Activated B cell treated with CpG ODN at 0.5 μM for 24 hours (primary cell): Measurements from ENCODE around the gene APOA1. TPM values are rescaled to one million over a fixed set of nuclear protein-coding genes. Genes with fewer than 3 reads are reported as not detected.

Experiments
- ATAC-seq: fragments of 200-7000 bp; cut with Tn5 transposase; one replicate; pipeline ENCODE4 v1.10.0; 2021; ENCODE audit warnings: low read depth, mild to moderate bottlenecking, moderate library complexity
- CTCF ChIA-PET: fragments of 350-600 bp; sonication (Branson Sonifier 250); formaldehyde crosslinking; loops from one replicate; lab custom pipeline; 2021; ENCODE audit warnings: antibody characterized with exemption; lab: Charles Lee
- POLR2A ChIA-PET: fragments of 350-600 bp; sonication (Branson Sonifier 250); formaldehyde crosslinking; loops from one replicate; lab custom pipeline; 2021; ENCODE audit warnings: antibody characterized with exemption; lab: Charles Lee
- DNase-seq: peaks from one replicate; pipeline ENCODE4 v3.0.0; 2022
- H3K27ac Mint-ChIP-seq: one replicate; pipeline ENCODE4 v1.8.0; 2020; ENCODE audit warnings: mixed read lengths
- H3K27me3 Mint-ChIP-seq: one replicate; pipeline ENCODE4 v1.8.0; 2021; ENCODE audit warnings: mixed read lengths
- H3K36me3 Mint-ChIP-seq: one replicate; pipeline ENCODE4 v1.8.0; 2021; ENCODE audit warnings: low read depth, mixed read lengths
- H3K4me1 Mint-ChIP-seq: one replicate; pipeline ENCODE4 v1.8.0; 2021; ENCODE audit warnings: mixed read lengths
- H3K4me3 Mint-ChIP-seq: one replicate; pipeline ENCODE4 v1.8.0; 2020; ENCODE audit warnings: mild to moderate bottlenecking, mixed read lengths
- H3K9me3 Mint-ChIP-seq: one replicate; pipeline ENCODE4 v1.8.0; 2020; ENCODE audit warnings: mixed read lengths
- CTCF ChIP-seq: fragments of 200-600 bp; IDR thresholded peaks from one replicate; pipeline ENCODE4 v1.8.0; 2022; ENCODE audit warnings: antibody characterized with exemption, mild to moderate bottlenecking
- intact Hi-C: fragments of 100-400 bp; cut with micrococcal nuclease; formaldehyde crosslinking; loops from one replicate; pipeline ENCODE4 v1.15.1; 2024
- total RNA-seq: library from RNA; stranded (reverse); gene quantifications from 2 replicates; pipeline ENCODE4 v1.2.3, GENCODE V29; 2022

The APOA1 gene
- total RNA-seq, 1 donor from 2014 or later: 0.31 TPM

DNA sequence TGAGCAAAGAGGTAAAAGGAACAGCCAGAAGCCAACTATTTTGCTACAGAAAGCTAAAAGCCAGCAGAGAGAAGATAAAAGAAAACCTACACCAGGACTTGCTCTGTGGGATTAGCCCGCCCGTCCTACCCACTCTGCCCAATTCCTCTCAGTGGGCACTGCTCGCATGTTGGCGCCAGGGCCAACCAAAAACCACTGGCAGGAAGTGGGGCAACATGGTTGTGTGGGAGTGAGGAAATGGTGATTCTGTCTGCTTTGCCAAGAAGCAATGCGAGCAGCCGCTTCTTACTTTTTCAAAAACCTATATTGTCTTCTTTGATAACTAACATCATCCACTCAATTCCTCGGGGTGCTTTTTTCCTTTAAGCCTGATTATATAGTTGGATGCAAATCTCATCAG is 14.2 kb upstream of the APOA1 start:
- no peak for TF ChIP-seq CTCF
- no peak for DNase-seq
- intact Hi-C loops: loop anchor here (2.0 to 5.0 kb wide), 3 partner anchors 15 to 79 kb away; partner anchors contain the start of genes APOA1, BUD13 and ZPR1

GRCh38 chr11:116849486-116849885 is 12.1 kb upstream of the APOA1 start:
- no peak overlapping the region for H3K27ac Mint-ChIP-seq
- ATAC-seq (no peak), DNase-seq (no peak)
- H3K4me3 Mint-ChIP-seq: no peak overlapping the region
- intact Hi-C loops: no loop called here
- peaks cover 44% of the 10 kb centered on the region for H3K4me1 Mint-ChIP-seq
- TF ChIP-seq CTCF: no peak
- no peaks in the 10 kb centered on the region for H3K9me3 Mint-ChIP-seq
- CTCF ChIA-PET: interaction anchor here (0.6 kb wide), 1 partner anchor 14 kb away, joined by 3 read pairs; no protein-coding TSS in a partner anchor
- POLR2A ChIA-PET: no interaction called here
- peaks cover 65% of the 10 kb centered on the region for H3K36me3 Mint-ChIP-seq
- H3K27me3 Mint-ChIP-seq: no peaks in the 10 kb centered on the region

More for the DNA sequence above, 14.2 kb upstream of the APOA1 start:
- H3K4me3 Mint-ChIP-seq: peak overlapping the region; percentile 13
- H3K27me3 Mint-ChIP-seq: no peaks in the 10 kb centered on the region
- peaks cover 55% of the 10 kb centered on the region for H3K4me1 Mint-ChIP-seq
- no peak for ATAC-seq
- ChIA-PET POLR2A (no interaction called here), CTCF (interaction anchor here (3.1 kb wide), 1 partner anchor 16 kb away, joined by 15 read pairs; no protein-coding TSS in a partner anchor)
- no peaks in the 10 kb centered on the region for H3K9me3 Mint-ChIP-seq
- peaks cover 62% of the 10 kb centered on the region for H3K36me3 Mint-ChIP-seq
- no peak overlapping the region for H3K27ac Mint-ChIP-seq

GRCh38 chr11:116849060-116849459 is 11.6 kb upstream of the APOA1 start:
- intact Hi-C loops: no loop called here
- TF ChIP-seq CTCF: no peak
- ATAC-seq: no peak
- Mint-ChIP-seq H3K27me3 (no peaks in the 10 kb centered on the region), H3K4me3 (no peak overlapping the region), H3K27ac (no peak overlapping the region), H3K4me1 (peaks cover 40% of the 10 kb centered on the region), H3K36me3 (peaks cover 63% of the 10 kb centered on the region), H3K9me3 (no peaks in the 10 kb centered on the region)
- POLR2A ChIA-PET: no interaction called here
- no peak for DNase-seq
- CTCF ChIA-PET: interaction anchor here (0.6 to 1.5 kb wide), 2 partner anchors 13 kb away, joined by 3 to 5 read pairs; no protein-coding TSS in a partner anchor

DNA sequence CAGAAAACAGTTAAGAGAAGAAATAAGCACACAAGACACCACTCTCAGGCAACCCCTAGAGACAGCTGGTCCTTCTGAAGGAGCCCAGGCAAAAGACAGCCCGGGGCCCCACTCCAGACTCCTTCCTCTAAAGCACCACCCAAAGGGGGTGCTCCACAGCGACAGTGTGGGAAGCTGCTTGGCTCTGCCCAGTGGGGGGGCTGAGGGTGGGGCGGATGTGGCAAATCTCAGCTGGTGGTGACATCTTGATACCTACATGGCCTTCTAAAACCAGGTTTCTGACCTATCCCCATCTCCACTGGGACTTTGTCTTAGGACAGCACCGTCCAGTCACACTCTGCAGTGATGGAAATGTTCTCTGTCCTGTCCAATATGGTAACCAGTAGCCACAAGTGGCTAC is 10.2 kb upstream of the APOA1 start:
- Mint-ChIP-seq H3K4me1 (peaks cover 25% of the 10 kb centered on the region), H3K36me3 (peaks cover 70% of the 10 kb centered on the region), H3K27ac (no peak overlapping the region), H3K9me3 (no peaks in the 10 kb centered on the region), H3K27me3 (no peaks in the 10 kb centered on the region), H3K4me3 (no peak overlapping the region)
- intact Hi-C loops: no loop called here
- no peak for DNase-seq
- ChIA-PET CTCF (interaction anchor here (1.5 kb wide), 1 partner anchor 12 kb away, joined by 5 read pairs; no protein-coding TSS in a partner anchor), POLR2A (no interaction called here)
- no peak for ATAC-seq
- TF ChIP-seq CTCF: no peak

- peaks cover 57% of the 10 kb centered on the region for H3K36me3 Mint-ChIP-seq
- no peaks in the 10 kb centered on the region for H3K9me3 Mint-ChIP-seq
- DNase-seq (no peak), ATAC-seq (no peak)
- H3K4me3 Mint-ChIP-seq: no peak overlapping the region
- no peaks in the 10 kb centered on the region for H3K27me3 Mint-ChIP-seq
- POLR2A ChIA-PET: no interaction called here
- CTCF ChIA-PET: interaction anchor here (0.6 kb wide), 1 partner anchor 261 kb away, joined by 3 read pairs; no protein-coding TSS in a partner anchor
- peaks cover 3% of the 10 kb centered on the region for H3K4me1 Mint-ChIP-seq
- intact Hi-C loops: no loop called here
- TF ChIP-seq CTCF: no peak
- no peak overlapping the region for H3K27ac Mint-ChIP-seq
These were observed 7.3 kb upstream of the APOA1 start for GRCh38 chr11:116844722-116845121.
